Measurements from ENCODE around the gene PPFIA1.

PPFIA1 gene

GRCh38 chr11:70418130-70418529 is 147.6 kb downstream of the PPFIA1 start:
- no peak for DNase-seq (ENCODE audit: extremely low spot score)
- TF ChIP-seq FOXM1 (IDR thresholded peaks at IDR 0.05; ENCODE audit: borderline replicate concordance), result no peak
- TF ChIP-seq ARNT (IDR thresholded peaks at IDR 0.05), result no peak
- TF ChIP-seq SUZ12 (IDR thresholded peaks at IDR 0.05), result no peak
- no peak for TF ChIP-seq SP1 (IDR thresholded peaks at IDR 0.05)
- TF ChIP-seq L3MBTL2 (conservative IDR thresholded peaks at IDR 0.05), result no peak
- no peak for TF ChIP-seq BHLHE40 (IDR thresholded peaks at IDR 0.05; ENCODE audit: borderline replicate concordance)
- TF ChIP-seq FOXK2 (IDR thresholded peaks at IDR 0.05), result no peak
- no peak for TF ChIP-seq NFRKB (IDR thresholded peaks at IDR 0.05)
- TF ChIP-seq ELF4 (IDR thresholded peaks at IDR 0.05), result no peak
- TF ChIP-seq, protein P1, sequence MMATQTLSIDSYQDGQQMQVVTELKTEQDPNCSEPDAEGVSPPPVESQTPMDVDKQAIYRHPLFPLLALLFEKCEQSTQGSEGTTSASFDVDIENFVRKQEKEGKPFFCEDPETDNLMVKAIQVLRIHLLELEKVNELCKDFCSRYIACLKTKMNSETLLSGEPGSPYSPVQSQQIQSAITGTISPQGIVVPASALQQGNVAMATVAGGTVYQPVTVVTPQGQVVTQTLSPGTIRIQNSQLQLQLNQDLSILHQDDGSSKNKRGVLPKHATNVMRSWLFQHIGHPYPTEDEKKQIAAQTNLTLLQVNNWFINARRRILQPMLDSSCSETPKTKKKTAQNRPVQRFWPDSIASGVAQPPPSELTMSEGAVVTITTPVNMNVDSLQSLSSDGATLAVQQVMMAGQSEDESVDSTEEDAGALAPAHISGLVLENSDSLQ (IDR thresholded peaks at IDR 0.05), result no peak
- no peak for TF ChIP-seq TARDBP (IDR thresholded peaks at IDR 0.05)
- TF ChIP-seq FOXA1 (IDR thresholded peaks at IDR 0.05), result no peak
- ChIA-PET CTCF (no interaction called here), POLR2A (no interaction called here)

DNA sequence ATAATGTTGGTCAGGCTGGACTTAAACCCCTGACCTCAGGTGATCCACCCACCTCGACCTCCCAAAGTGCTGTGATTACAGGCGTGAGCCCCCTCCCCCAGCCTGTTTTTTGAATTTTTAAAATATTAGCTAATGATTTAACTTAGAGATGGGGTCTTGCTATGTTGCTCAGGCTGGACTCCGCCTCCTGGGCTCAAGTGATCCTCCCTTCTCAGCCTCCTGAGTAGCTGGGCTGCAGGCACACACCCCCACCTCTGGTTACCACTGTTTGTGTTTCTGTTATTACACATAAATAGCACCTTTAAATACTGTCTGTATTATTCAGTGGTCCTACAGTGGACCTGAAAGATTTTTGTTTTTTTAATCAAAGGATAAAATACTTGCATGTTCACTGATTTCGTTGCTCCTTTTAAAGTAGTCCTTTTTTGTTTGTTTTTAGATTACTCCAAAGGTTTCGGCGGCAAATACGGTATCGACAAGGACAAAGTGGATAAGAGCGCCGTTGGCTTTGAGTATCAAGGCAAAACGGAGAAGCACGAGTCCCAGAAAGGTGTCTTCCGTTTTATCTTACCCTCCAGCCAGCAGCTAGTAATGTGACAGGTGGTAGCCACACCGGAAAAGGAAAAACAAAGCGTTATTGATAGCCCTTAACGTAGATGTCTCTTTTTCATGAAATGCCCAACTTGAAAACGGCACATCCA is 149.0 kb downstream of the PPFIA1 start:
- ChIA-PET POLR2A (no interaction called here), CTCF (no interaction called here)
- DNase-seq (ENCODE audit: extremely low spot score), result no peak
- TF ChIP-seq FOXK2 (IDR thresholded peaks at IDR 0.05) (no peak), TARDBP (IDR thresholded peaks at IDR 0.05) (no peak), BHLHE40 (IDR thresholded peaks at IDR 0.05; ENCODE audit: borderline replicate concordance) (no peak), LEF1 (IDR thresholded peaks at IDR 0.05; ENCODE audit: borderline replicate concordance) (no peak), FOXA1 (IDR thresholded peaks at IDR 0.05) (no peak), NFRKB (IDR thresholded peaks at IDR 0.05) (no peak), L3MBTL2 (conservative IDR thresholded peaks at IDR 0.05) (no peak), SUZ12 (IDR thresholded peaks at IDR 0.05) (no peak), ELF4 (IDR thresholded peaks at IDR 0.05) (no peak), HDGF (IDR thresholded peaks at IDR 0.05; ENCODE audit: borderline replicate concordance) (no peak), SP1 (IDR thresholded peaks at IDR 0.05) (no peak), ZNF384 (IDR thresholded peaks at IDR 0.05) (no peak), CTBP1 (IDR thresholded peaks at IDR 0.05; ENCODE audit: borderline replicate concordance) (no peak), FOXM1 (IDR thresholded peaks at IDR 0.05; ENCODE audit: borderline replicate concordance) (no peak), ARNT (IDR thresholded peaks at IDR 0.05) (no peak)
- TF ChIP-seq, protein P1 (IDR thresholded peaks at IDR 0.05), result no peak

DNA sequence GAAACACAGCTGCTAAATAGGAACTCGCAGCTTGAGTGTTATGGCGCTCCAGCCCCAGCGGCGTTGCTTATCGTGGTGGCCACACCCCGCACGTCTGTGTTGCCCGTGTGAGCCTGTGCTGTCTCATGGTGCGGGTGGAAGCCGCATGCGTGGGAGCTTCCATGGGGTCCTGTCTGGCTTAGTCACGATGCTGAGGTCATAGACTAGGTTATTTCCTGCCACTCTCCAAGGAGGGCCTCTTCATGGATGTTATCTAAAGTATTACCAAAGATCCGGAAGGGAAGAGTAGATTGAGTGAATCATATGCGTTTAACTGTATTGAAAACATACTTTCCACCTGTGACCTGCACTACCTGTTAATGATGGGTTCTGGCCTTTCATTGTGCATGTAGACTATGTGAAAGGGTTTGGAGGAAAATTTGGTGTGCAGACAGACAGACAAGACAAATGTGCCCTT is 149.5 kb downstream of the PPFIA1 start:
- CTCF ChIA-PET, result no interaction called here
- TF ChIP-seq SP1 (IDR thresholded peaks at IDR 0.05), result no peak
- POLR2A ChIA-PET, result no interaction called here
- DNase-seq (ENCODE audit: extremely low spot score), result no peak

- TF ChIP-seq L3MBTL2 (conservative IDR thresholded peaks at IDR 0.05) (no peak), FOXM1 (IDR thresholded peaks at IDR 0.05; ENCODE audit: borderline replicate concordance) (no peak), TARDBP (IDR thresholded peaks at IDR 0.05) (no peak), ARNT (IDR thresholded peaks at IDR 0.05) (no peak), ZNF384 (IDR thresholded peaks at IDR 0.05) (no peak), ELF4 (IDR thresholded peaks at IDR 0.05) (no peak), HDGF (IDR thresholded peaks at IDR 0.05; ENCODE audit: borderline replicate concordance) (no peak), LEF1 (IDR thresholded peaks at IDR 0.05; ENCODE audit: borderline replicate concordance) (no peak), CTBP1 (IDR thresholded peaks at IDR 0.05; ENCODE audit: borderline replicate concordance) (no peak), NFRKB (IDR thresholded peaks at IDR 0.05) (no peak), FOXK2 (IDR thresholded peaks at IDR 0.05) (no peak), SP1 (IDR thresholded peaks at IDR 0.05) (no peak)
- TF ChIP-seq, protein P1 (IDR thresholded peaks at IDR 0.05), result no peak
- no peak for DNase-seq (ENCODE audit: extremely low spot score)
- ChIA-PET CTCF (no interaction called here), POLR2A (no interaction called here)
Measured at GRCh38 chr11:70420496-70420895, 150.0 kb downstream of the PPFIA1 start.

DNA sequence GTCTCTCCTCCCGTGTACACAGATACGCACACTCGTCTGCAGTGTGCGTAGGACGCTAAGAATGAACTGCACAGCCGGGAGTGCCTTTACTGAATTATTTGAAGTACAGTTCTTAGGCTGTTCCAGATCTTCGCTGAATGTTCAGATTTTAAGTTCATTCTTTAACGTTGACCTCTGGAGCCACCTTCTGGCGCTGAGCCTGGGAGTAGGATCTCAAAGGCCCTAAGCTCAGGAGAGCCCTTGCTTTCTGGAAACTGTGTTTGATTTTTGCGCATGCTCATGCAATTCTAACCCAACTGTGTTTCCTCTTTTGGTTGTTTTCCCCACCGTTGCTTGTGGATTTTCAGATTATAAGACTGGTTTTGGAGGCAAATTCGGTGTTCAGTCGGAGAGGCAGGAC is 150.6 kb downstream of the PPFIA1 start:
- POLR2A ChIA-PET, result no interaction called here
- CTCF ChIA-PET, result no interaction called here
- no peak for TF ChIP-seq FOXA1 (IDR thresholded peaks at IDR 0.05)
- TF ChIP-seq FOXK2 (IDR thresholded peaks at IDR 0.05), result no peak
- no peak for TF ChIP-seq NFRKB (IDR thresholded peaks at IDR 0.05)
- no peak for TF ChIP-seq FOXM1 (IDR thresholded peaks at IDR 0.05; ENCODE audit: borderline replicate concordance)
- no peak for TF ChIP-seq SP1 (IDR thresholded peaks at IDR 0.05)
- TF ChIP-seq TARDBP (IDR thresholded peaks at IDR 0.05), result no peak
- TF ChIP-seq SUZ12 (IDR thresholded peaks at IDR 0.05), result no peak
- TF ChIP-seq HDGF (IDR thresholded peaks at IDR 0.05; ENCODE audit: borderline replicate concordance), result no peak
- TF ChIP-seq, protein P1 (IDR thresholded peaks at IDR 0.05), result no peak
- no peak for TF ChIP-seq ZNF384 (IDR thresholded peaks at IDR 0.05)
- TF ChIP-seq BHLHE40 (IDR thresholded peaks at IDR 0.05; ENCODE audit: borderline replicate concordance), result no peak
- TF ChIP-seq L3MBTL2 (conservative IDR thresholded peaks at IDR 0.05), result no peak
- no peak for TF ChIP-seq LEF1 (IDR thresholded peaks at IDR 0.05; ENCODE audit: borderline replicate concordance)
- TF ChIP-seq ARNT (IDR thresholded peaks at IDR 0.05), result no peak
- TF ChIP-seq CTBP1 (IDR thresholded peaks at IDR 0.05; ENCODE audit: borderline replicate concordance), result no peak
- TF ChIP-seq ELF4 (IDR thresholded peaks at IDR 0.05), result no peak
- no peak for DNase-seq (ENCODE audit: extremely low spot score)

All from HEK293T (cell line).